Measurements from ENCODE around the gene NFKBIE. TPM values are rescaled to one million over a fixed set of nuclear protein-coding genes. Genes with fewer than 3 reads are reported as not detected.

NFKBIE gene
- total RNA-seq, 1 experiment from 2014 or later: 7.6 TPM

- no TSS peak for BruUV-seq (replicated peaks)
- peak within 1 kb of the TSS; percentile 82 for H3K27ac ChIP-seq (ENCODE audit: low read depth, low read length)
- peak within 1 kb of the TSS; percentile 82 to 100 for H3K4me3 ChIP-seq (replicated peaks in 1 of 2; ENCODE audit: low read depth in 1 of 2, low read length in 2 of 2)
- no peaks in the 10 kb centered on the region for H3K9me2 ChIP-seq (ENCODE audit: insufficient read depth)
- peaks cover 50% of the 10 kb centered on the region for H3K79me2 ChIP-seq (ENCODE audit: insufficient read depth, low read length)
- peak; percentile 98 for DNase-seq (ENCODE audit: low read depth, low spot score)
- no peaks in the 10 kb centered on the region for H3K9me3 ChIP-seq (ENCODE audit: control insufficient read depth in 1 of 2, insufficient read depth in 1 of 2, low read depth in 1 of 2, low read length in 2 of 2)
- ChIA-PET CTCF (interaction anchor here (0.8 to 4.0 kb wide), 4 partner anchors 9 to 25 kb away, joined by 3 to 16 read pairs (median 10); partner anchors contain the start of gene SLC35B2), POLR2A (interaction anchor here (0.6 to 4.0 kb wide), 19 partner anchors 9 to 477 kb away, joined by 3 to 74 read pairs (median 5); partner anchors contain the start of genes AARS2, SLC29A1, SLC35B2 and TMEM63B), RAD21 (ENCODE audit: low non-redundant PET in 1 of 2, low total read pairs in 2 of 2, uncharacterized antibody in 2 of 2, unreplicated experiment in 2 of 2) (interaction anchor here (0.6 to 1.3 kb wide), 3 partner anchors 9 to 24 kb away, joined by 3 to 4 read pairs (median 4); partner anchors contain the start of gene SLC29A1 (in 1 of the 2))
- intact Hi-C loops (cut with micrococcal nuclease): loop anchor here (2.0 kb wide), 1 partner anchor 618 kb away; the partner anchor contains the start of gene GTPBP2
- H3K9ac ChIP-seq (ENCODE audit: low read length): peak within 1 kb of the TSS; percentile 95
- peak within 1 kb of the TSS; percentile 83 for H3K4me2 ChIP-seq (ENCODE audit: low read length)
- TF ChIP-seq ZBTB33 (IDR thresholded peaks at IDR 0.05; ENCODE audit: extremely low read depth, insufficient replicate concordance, low read length) (peak; percentile 77), CBX3 (IDR thresholded peaks at IDR 0.05; ENCODE audit: low read depth) (no peak), TCF7L2 (IDR thresholded peaks at IDR 0.05; ENCODE audit: borderline replicate concordance, extremely low read depth, insufficient read depth, insufficient read length) (peak; percentile 74), POLR2AphosphoS5 (IDR thresholded peaks at IDR 0.05; ENCODE audit: low read depth, low read length) (peak; percentile 100), POLR2A (IDR thresholded peaks at IDR 0.05; ENCODE audit: borderline replicate concordance, extremely low read depth, insufficient read depth, insufficient read length) (peak; percentile 100), YY1 (IDR thresholded peaks at IDR 0.05; ENCODE audit: extremely low read depth, insufficient replicate concordance, low read depth, low read length) (peak; percentile 84)
- H3K4me1 ChIP-seq (ENCODE audit: control insufficient read depth in 1 of 2, insufficient read depth in 2 of 2, low read length in 2 of 2): peaks cover 10 to 33% of the 10 kb centered on the region in 2 experiments
- peak; percentile 65 for ATAC-seq
- H3K27me3 ChIP-seq (ENCODE audit: insufficient read depth, low read length): no peaks in the 10 kb centered on the region
- peaks cover 37 to 48% of the 10 kb centered on the region in 2 experiments for H3K36me3 ChIP-seq (ENCODE audit: control insufficient read depth in 1 of 2, insufficient read depth in 2 of 2, low read length in 2 of 2)
- peaks cover 44% of the 10 kb centered on the region for H4K20me1 ChIP-seq (ENCODE audit: insufficient read depth)
- no peak within 1 kb of the TSS for H2AFZ ChIP-seq (ENCODE audit: low read depth, low read length, poor library complexity, severe bottlenecking)
Measured at GRCh38 chr6:44246663-44247337, 18.6 kb downstream of the NFKBIE start, which contains the start of gene HSP90AB1. TSS of gene HSP90AB1 (plus strand) at chr6:44247101. CDS start at chr6:44248630, 1,529 bp downstream.

All from HCT116 (cell line).